HepG2 (cell line): ENCODE results near the gene TBC1D12. TPM values are rescaled to one million over a fixed set of nuclear protein-coding genes. Genes with fewer than 3 reads are reported as not detected.

Experiments used
- ATAC-seq: fragments of 200-7000 bp; cut with Tn5 transposase; 3 replicates; pipeline ENCODE4 v1.9.1; 2020; ENCODE audit warnings: mild to moderate bottlenecking, moderate library complexity
- BruUV-seq: library from RNA; stranded (reverse); fragments of 400-500 nt; replicated peaks from 2 replicates; lab custom pipeline; 2021; lab: Mats Ljungman, UMichigan
- CTCF ChIA-PET: fragments of 300-600 bp; formaldehyde crosslinking; extraction: SDS; loops from one replicate; lab custom pipeline; 2021; ENCODE audit warnings: low total read pairs, inconsistent platforms, low intra/inter-chr PET ratio; lab: Yijun Ruan, JAX
- POLR2A ChIA-PET: fragments of 350-600 bp; sonication (Branson Sonifier 250); formaldehyde crosslinking; loops from one replicate; lab custom pipeline; 2020; ENCODE audit warnings: antibody characterized with exemption, inconsistent platforms; lab: Yijun Ruan, JAX
- DNase-seq: peaks from one replicate; pipeline ENCODE4 v3.0.0-alpha.2; 2015; ENCODE audit warnings: low spot score
- FAIRE-seq: peaks from 3 replicates; lab custom pipeline; 2011; peaks lifted over from hg19 to GRCh38; lab: Jason Lieb, UNC
- H2AFZ ChIP-seq: one replicate; pipeline ENCODE4 v1.6.1; 2011; ENCODE audit warnings: low read length, inconsistent platforms
- H3K27ac ChIP-seq: fragments of 300-600 bp; 3 replicates; pipeline ENCODE4 v1.8.0; 2011; ENCODE audit warnings: mixed run types, mild to moderate bottlenecking, mixed read lengths, low read length, inconsistent platforms; ENCODE audit not compliant: insufficient read depth; ENCODE audit errors: extremely low read length
- H3K27me3 ChIP-seq, 2 experiments: fragments of 200-600 bp in 1 of 2; 2 replicates in 1 of 2; 3 replicates in 1 of 2; pipeline versions ENCODE4 v1.6.0 to v1.8.0; 2011; ENCODE audit warnings: low read length in 2 of 2, mild to moderate bottlenecking in 2 of 2, moderate library complexity in 2 of 2, inconsistent platforms in 1 of 2; ENCODE audit not compliant: insufficient read depth in 2 of 2, control insufficient read depth in 1 of 2
- H3K36me3 ChIP-seq, 2 experiments: fragments of 200-600 bp in 1 of 2; replicated peaks in 1 of 2; 2 replicates in 1 of 2; 3 replicates in 1 of 2; pipeline versions ENCODE4 v1.5.1 to v1.8.0; 2011; ENCODE audit warnings: low read length in 2 of 2, inconsistent platforms in 1 of 2; ENCODE audit not compliant: insufficient read depth in 2 of 2, control insufficient read depth in 1 of 2
- H3K4me1 ChIP-seq: 2 replicates; pipeline ENCODE4 v1.5.1; 2012; ENCODE audit warnings: low read length, inconsistent platforms; ENCODE audit not compliant: insufficient read depth
- H3K4me2 ChIP-seq: 2 replicates; pipeline ENCODE4 v1.6.0; 2011; ENCODE audit warnings: low read depth, low read length, inconsistent platforms
- H3K4me3 ChIP-seq, 3 experiments: fragments of 200-600 bp in 1 of 3; sonication (generic), shearing (Covaris generic) in 1 of 3; replicated peaks in 1 of 3; 2 replicates each; pipeline ENCODE4 v1.5.1; 2011 to 2016; ENCODE audit warnings: low read length in 3 of 3, inconsistent platforms in 2 of 3, low read depth in 2 of 3, mild to moderate bottlenecking in 2 of 3, control low read depth in 1 of 3, mixed read lengths in 1 of 3; ENCODE audit not compliant: insufficient read depth in 1 of 3
- H3K79me2 ChIP-seq: one replicate; pipeline ENCODE4 v1.6.1; 2011; ENCODE audit warnings: low read length, inconsistent platforms; ENCODE audit not compliant: insufficient read depth
- H3K9ac ChIP-seq: 2 replicates; pipeline ENCODE4 v1.6.0; 2011; ENCODE audit warnings: mild to moderate bottlenecking, low read depth, low read length, inconsistent platforms; ENCODE audit not compliant: insufficient read depth
- H3K9me3 ChIP-seq: 2 replicates; pipeline ENCODE4 v1.5.1; 2012; ENCODE audit warnings: mild to moderate bottlenecking, low read length
- H4K20me1 ChIP-seq: 2 replicates; pipeline ENCODE4 v1.6.0; 2011; ENCODE audit warnings: inconsistent platforms, mild to moderate bottlenecking, low read length, moderate library complexity; ENCODE audit not compliant: insufficient read depth
- ARNT2 ChIP-seq: sonication (generic); formaldehyde crosslinking; IDR thresholded peaks from 2 replicates; pipeline ENCODE4 v1.8.0; 2022; ENCODE audit warnings: mild to moderate bottlenecking, low read depth, missing genetic modification reagents, moderate library complexity
- CENPX ChIP-seq: sonication (generic); formaldehyde crosslinking; IDR thresholded peaks from 2 replicates; pipeline ENCODE4 v1.9.0; 2021; ENCODE audit warnings: mild to moderate bottlenecking, missing genetic modification reagents, moderate library complexity
- DMAP1 ChIP-seq: IDR thresholded peaks from 2 replicates; pipeline ENCODE4 v1.6.1; 2016
- HDAC1 ChIP-seq: sonication (generic); formaldehyde crosslinking; IDR thresholded peaks from 2 replicates; pipeline ENCODE4 v1.5.1; 2020; ENCODE audit warnings: mild to moderate bottlenecking, missing genetic modification reagents
- HMG20A ChIP-seq: IDR thresholded peaks from 2 replicates; pipeline ENCODE4 v1.6.1; 2016; ENCODE audit warnings: borderline replicate concordance
- IKZF1 ChIP-seq: fragments of 450-650 bp; IDR thresholded peaks from 2 replicates; pipeline ENCODE4 v1.7.1; 2016
- MED13 ChIP-seq: sonication (generic); formaldehyde crosslinking; IDR thresholded peaks from 2 replicates; pipeline ENCODE4 v1.5.0; 2020; ENCODE audit warnings: missing genetic modification reagents
- SRSF1 ChIP-seq: fragments of 200-400 bp; formaldehyde crosslinking; optimal IDR thresholded peaks from 2 replicates; pipeline ENCODE3; 2017; ENCODE audit warnings: mild to moderate bottlenecking, low read depth, low read length, moderate library complexity
- ZFYVE20 ChIP-seq: sonication (generic); formaldehyde crosslinking; IDR thresholded peaks from 2 replicates; pipeline ENCODE4 v1.8.0; 2023; ENCODE audit warnings: low read depth, mild to moderate bottlenecking, moderate library complexity, missing genetic modification reagents, borderline replicate concordance
- ZNF317 ChIP-seq: sonication (generic); formaldehyde crosslinking; IDR thresholded peaks from 2 replicates; pipeline ENCODE4 v1.5.0; 2020; ENCODE audit warnings: mild to moderate bottlenecking, missing genetic modification reagents
- WGBS: methylation state at CpG from one replicate; pipeline ENCODE4 v1.1.6; 2017; ENCODE audit warnings: low lambda C conversion rate; 5-methylcytosine and 5-hydroxymethylcytosine counted together
- in situ Hi-C: cut with HindIII; loops from 2 replicates; pipeline ENCODE4 v1.10.0; 2017; ENCODE audit warnings: low pct_unique_long_range_greater_than_20kb; ENCODE audit not compliant: extremely low pct_ligation_motif_present
- intact Hi-C: fragments of 100-400 bp; cut with micrococcal nuclease; formaldehyde crosslinking; loops from one replicate; pipeline ENCODE4 v1.10.0; 2022; ENCODE audit not compliant: unreplicated experiment
- polyA plus RNA-seq, 8 experiments: library from polyadenylated mRNA; depleted of rRNA in 3 of 8; stranded (reverse) in 7 of 8; unstranded in 1 of 8; fragments of >200 nt; fragmentation: Illumina TruSeq in 4 of 8; extraction: Trizol in 4 of 8; gene quantifications; 2 replicates each; pipeline versions ENCODE4 v1.2.1 to v1.2.3, GENCODE V29; 2011 to 2016; ENCODE audit warnings: low read depth in 4 of 8, missing spikeins in 1 of 8, mixed read lengths in 1 of 8; ENCODE audit not compliant: insufficient read depth in 1 of 8
- total RNA-seq, 5 experiments: library from RNA; depleted of rRNA; stranded (reverse); fragments of >200 nt; fragmentation: Illumina TruSeq; extraction: Trizol; gene quantifications; 2 replicates each; pipeline ENCODE4 v1.2.3, GENCODE V29; 2016; ENCODE audit warnings: low read depth in 1 of 5
- TF ChIP-seq, protein P1 (sequence below), 2 experiments: sonication (generic) in 1 of 2; formaldehyde crosslinking in 1 of 2; IDR thresholded peaks; 2 replicates each; pipeline versions ENCODE4 v1.4.0 to v1.6.1; 2016 to 2020; ENCODE audit warnings: borderline replicate concordance in 1 of 2, low read depth in 1 of 2, mild to moderate bottlenecking in 1 of 2, missing genetic modification reagents in 1 of 2
- TF ChIP-seq, protein P2 (sequence below): sonication (generic); formaldehyde crosslinking; IDR thresholded peaks from 2 replicates; pipeline ENCODE4 v1.8.0; 2022; ENCODE audit warnings: mild to moderate bottlenecking, missing genetic modification reagents, moderate library complexity
- TF ChIP-seq, protein P3 (sequence below), 2 experiments: sonication (generic) in 1 of 2; formaldehyde crosslinking in 1 of 2; IDR thresholded peaks; 2 replicates each; pipeline versions ENCODE4 v1.5.1 to v1.6.1; 2011 to 2020; ENCODE audit warnings: borderline replicate concordance in 1 of 2, low read depth in 1 of 2, low read length in 1 of 2, mild to moderate bottlenecking in 1 of 2, missing genetic modification reagents in 1 of 2, moderate library complexity in 1 of 2
- TF ChIP-seq, protein P4 (sequence below): sonication (generic); formaldehyde crosslinking; IDR thresholded peaks from 2 replicates; pipeline ENCODE4 v1.9.0; 2021; ENCODE audit warnings: missing genetic modification reagents, borderline replicate concordance
- TF ChIP-seq, protein P5 (sequence below): sonication (generic); formaldehyde crosslinking; IDR thresholded peaks from 2 replicates; pipeline ENCODE4 v1.5.0; 2020; ENCODE audit warnings: mild to moderate bottlenecking, low read depth, missing genetic modification reagents, borderline replicate concordance

TBC1D12 gene
- total and polyA plus RNA-seq, 2 of the 13 experiments (the other 11 are each of a cell fraction or from before 2014, with no cell fraction given) = 5.7 to 6.2 TPM

DNA sequence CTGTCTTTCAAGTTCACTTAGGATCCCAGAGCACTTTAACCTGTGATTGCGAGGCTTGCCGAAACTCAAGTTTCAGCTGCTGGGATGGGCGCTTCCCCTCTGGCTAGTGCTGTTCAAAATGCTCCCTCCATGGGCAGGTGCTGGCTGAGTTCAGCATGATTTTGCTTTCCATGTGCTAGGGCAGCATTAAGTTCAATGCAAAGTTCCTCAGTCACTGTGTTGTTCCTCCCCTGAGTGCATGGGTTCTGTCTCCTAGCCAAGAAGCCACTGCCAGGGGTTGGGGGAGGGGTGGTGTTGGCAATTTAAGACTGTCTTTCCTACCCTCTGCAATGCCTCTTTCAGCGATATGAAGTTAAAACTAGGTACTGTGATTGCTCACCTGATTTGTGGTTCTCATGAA, 86.8 kb downstream of the TBC1D12 start:
- Histone ChIP-seq H2AFZ (no peak overlapping the region), H3K4me3 (no peak overlapping the region), H4K20me1 (no peaks in the 10 kb centered on the region), H3K79me2 (no peaks in the 10 kb centered on the region), H3K9ac (no peak overlapping the region), H3K4me1 (peaks cover 13% of the 10 kb centered on the region; the same call in 1 of the 2 replicates), H3K27ac (no peak overlapping the region), H3K27me3 (no peaks in the 10 kb centered on the region), H3K9me3 (no peaks in the 10 kb centered on the region), H3K36me3 (no peaks in the 10 kb centered on the region), H3K4me2 (no peak overlapping the region)
- ChIA-PET CTCF (no interaction called here), POLR2A (no interaction called here)
- DNase-seq = no peak
- WGBS = 98% methylated on average over 4 of the region's 4 CpGs
- intact Hi-C loops = no loop called here
- no peak for ATAC-seq
- in situ Hi-C loops = no loop called here
- no TSS peak for BruUV-seq
- no peak for FAIRE-seq
- TF ChIP-seq IKZF1 = no peak
- TF ChIP-seq DMAP1 = no peak
- no peak for TF ChIP-seq SRSF1
- TF ChIP-seq ZFYVE20 (CRISPR knock-in tag) = no peak
- TF ChIP-seq, protein P1, sequence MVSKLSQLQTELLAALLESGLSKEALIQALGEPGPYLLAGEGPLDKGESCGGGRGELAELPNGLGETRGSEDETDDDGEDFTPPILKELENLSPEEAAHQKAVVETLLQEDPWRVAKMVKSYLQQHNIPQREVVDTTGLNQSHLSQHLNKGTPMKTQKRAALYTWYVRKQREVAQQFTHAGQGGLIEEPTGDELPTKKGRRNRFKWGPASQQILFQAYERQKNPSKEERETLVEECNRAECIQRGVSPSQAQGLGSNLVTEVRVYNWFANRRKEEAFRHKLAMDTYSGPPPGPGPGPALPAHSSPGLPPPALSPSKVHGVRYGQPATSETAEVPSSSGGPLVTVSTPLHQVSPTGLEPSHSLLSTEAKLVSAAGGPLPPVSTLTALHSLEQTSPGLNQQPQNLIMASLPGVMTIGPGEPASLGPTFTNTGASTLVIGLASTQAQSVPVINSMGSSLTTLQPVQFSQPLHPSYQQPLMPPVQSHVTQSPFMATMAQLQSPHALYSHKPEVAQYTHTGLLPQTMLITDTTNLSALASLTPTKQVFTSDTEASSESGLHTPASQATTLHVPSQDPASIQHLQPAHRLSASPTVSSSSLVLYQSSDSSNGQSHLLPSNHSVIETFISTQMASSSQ (IDR thresholded peaks at IDR 0.05; ENCODE audit: low read depth) = no peak
- TF ChIP-seq, protein P1 (CRISPR knock-in tag; IDR thresholded peaks at IDR 0.05; ENCODE audit: borderline replicate concordance) = no peak
- TF ChIP-seq, protein P2, sequence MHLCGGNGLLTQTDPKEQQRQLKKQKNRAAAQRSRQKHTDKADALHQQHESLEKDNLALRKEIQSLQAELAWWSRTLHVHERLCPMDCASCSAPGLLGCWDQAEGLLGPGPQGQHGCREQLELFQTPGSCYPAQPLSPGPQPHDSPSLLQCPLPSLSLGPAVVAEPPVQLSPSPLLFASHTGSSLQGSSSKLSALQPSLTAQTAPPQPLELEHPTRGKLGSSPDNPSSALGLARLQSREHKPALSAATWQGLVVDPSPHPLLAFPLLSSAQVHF (CRISPR knock-in tag) = no peak
- no peak for TF ChIP-seq HMG20A (CRISPR knock-in tag)
- TF ChIP-seq, protein P3, sequence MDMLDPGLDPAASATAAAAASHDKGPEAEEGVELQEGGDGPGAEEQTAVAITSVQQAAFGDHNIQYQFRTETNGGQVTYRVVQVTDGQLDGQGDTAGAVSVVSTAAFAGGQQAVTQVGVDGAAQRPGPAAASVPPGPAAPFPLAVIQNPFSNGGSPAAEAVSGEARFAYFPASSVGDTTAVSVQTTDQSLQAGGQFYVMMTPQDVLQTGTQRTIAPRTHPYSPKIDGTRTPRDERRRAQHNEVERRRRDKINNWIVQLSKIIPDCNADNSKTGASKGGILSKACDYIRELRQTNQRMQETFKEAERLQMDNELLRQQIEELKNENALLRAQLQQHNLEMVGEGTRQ (IDR thresholded peaks at IDR 0.05; ENCODE audit: low read depth, low read length) = no peak
- TF ChIP-seq, protein P3 (CRISPR knock-in tag; IDR thresholded peaks at IDR 0.05; ENCODE audit: borderline replicate concordance) = no peak
- TF ChIP-seq, protein P4, sequence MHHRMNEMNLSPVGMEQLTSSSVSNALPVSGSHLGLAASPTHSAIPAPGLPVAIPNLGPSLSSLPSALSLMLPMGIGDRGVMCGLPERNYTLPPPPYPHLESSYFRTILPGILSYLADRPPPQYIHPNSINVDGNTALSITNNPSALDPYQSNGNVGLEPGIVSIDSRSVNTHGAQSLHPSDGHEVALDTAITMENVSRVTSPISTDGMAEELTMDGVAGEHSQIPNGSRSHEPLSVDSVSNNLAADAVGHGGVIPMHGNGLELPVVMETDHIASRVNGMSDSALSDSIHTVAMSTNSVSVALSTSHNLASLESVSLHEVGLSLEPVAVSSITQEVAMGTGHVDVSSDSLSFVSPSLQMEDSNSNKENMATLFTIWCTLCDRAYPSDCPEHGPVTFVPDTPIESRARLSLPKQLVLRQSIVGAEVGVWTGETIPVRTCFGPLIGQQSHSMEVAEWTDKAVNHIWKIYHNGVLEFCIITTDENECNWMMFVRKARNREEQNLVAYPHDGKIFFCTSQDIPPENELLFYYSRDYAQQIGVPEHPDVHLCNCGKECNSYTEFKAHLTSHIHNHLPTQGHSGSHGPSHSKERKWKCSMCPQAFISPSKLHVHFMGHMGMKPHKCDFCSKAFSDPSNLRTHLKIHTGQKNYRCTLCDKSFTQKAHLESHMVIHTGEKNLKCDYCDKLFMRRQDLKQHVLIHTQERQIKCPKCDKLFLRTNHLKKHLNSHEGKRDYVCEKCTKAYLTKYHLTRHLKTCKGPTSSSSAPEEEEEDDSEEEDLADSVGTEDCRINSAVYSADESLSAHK (CRISPR knock-in tag) = no peak
- no peak for TF ChIP-seq ZNF317 (CRISPR knock-in tag)
- no peak for TF ChIP-seq MED13 (CRISPR knock-in tag)
- no peak for TF ChIP-seq ARNT2 (CRISPR knock-in tag)
- TF ChIP-seq, protein P5, sequence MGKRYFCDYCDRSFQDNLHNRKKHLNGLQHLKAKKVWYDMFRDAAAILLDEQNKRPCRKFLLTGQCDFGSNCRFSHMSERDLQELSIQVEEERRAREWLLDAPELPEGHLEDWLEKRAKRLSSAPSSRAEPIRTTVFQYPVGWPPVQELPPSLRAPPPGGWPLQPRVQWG (CRISPR knock-in tag) = no peak
- no peak for TF ChIP-seq HDAC1
- no peak for TF ChIP-seq CENPX (CRISPR knock-in tag)
